GM23338 (cell line): Measurements from ENCODE around the gene FAAP100. TPM values are rescaled to one million over a fixed set of nuclear protein-coding genes. Genes with fewer than 3 reads are reported as not detected.

Source experiments
- ATAC-seq: fragments of 200-7000 bp; cut with Tn5 transposase; 3 replicates; pipeline ENCODE4 v1.9.1; 2020
- DNase-seq: peaks from one replicate; pipeline ENCODE4 v3.0.0-alpha.2; 2015; ENCODE audit warnings: low spot score
- H2AFZ ChIP-seq: fragments of 200-600 bp; sonication (generic); 2 replicates; pipeline ENCODE4 v1.8.0; 2016; ENCODE audit warnings: antibody characterized with exemption, mild to moderate bottlenecking, moderate library complexity
- H3F3A ChIP-seq: fragments of 200-600 bp; sonication (generic); replicated peaks from 2 replicates; pipeline ENCODE4 v1.8.0; 2017; ENCODE audit warnings: antibody characterized with exemption, mixed run types, low read depth
- H3K27ac ChIP-seq: fragments of 200-600 bp; sonication (generic); 2 replicates; pipeline ENCODE4 v1.6.1; 2016; ENCODE audit warnings: low read depth
- H3K27me3 ChIP-seq: fragments of 200-600 bp; sonication (generic); 2 replicates; pipeline ENCODE4 v1.8.0; 2016; ENCODE audit warnings: mild to moderate bottlenecking, mixed run types, moderate library complexity; ENCODE audit not compliant: insufficient read depth
- H3K36me3 ChIP-seq: fragments of 200-600 bp; sonication (generic); 2 replicates; pipeline ENCODE4 v1.8.0; 2016; ENCODE audit warnings: mild to moderate bottlenecking; ENCODE audit not compliant: insufficient read depth
- H3K4me1 ChIP-seq: fragments of 200-600 bp; sonication (generic); 2 replicates; pipeline ENCODE4 v1.8.0; 2016; ENCODE audit warnings: mild to moderate bottlenecking, moderate library complexity; ENCODE audit not compliant: insufficient read depth
- H3K4me2 ChIP-seq: fragments of 200-600 bp; sonication (generic); 2 replicates; pipeline ENCODE4 v1.7.1; 2017; ENCODE audit warnings: mixed run types
- H3K4me3 ChIP-seq: fragments of 200-600 bp; sonication (generic); 2 replicates; pipeline ENCODE4 v1.6.1; 2016; ENCODE audit warnings: mixed run types
- H3K79me2 ChIP-seq: fragments of 200-600 bp; sonication (generic); replicated peaks from 2 replicates; pipeline ENCODE4 v1.8.0; 2017; ENCODE audit warnings: mild to moderate bottlenecking; ENCODE audit not compliant: insufficient read depth
- H3K9me2 ChIP-seq: fragments of 200-600 bp; sonication (generic); 2 replicates; pipeline ENCODE4 v1.8.0; 2017; ENCODE audit not compliant: insufficient read depth
- H4K20me1 ChIP-seq: fragments of 200-600 bp; sonication (generic); replicated peaks from 2 replicates; pipeline ENCODE4 v1.8.0; 2017; ENCODE audit warnings: mild to moderate bottlenecking; ENCODE audit not compliant: insufficient read depth
- H3K27ac Mint-ChIP-seq: 2 replicates; pipeline ENCODE4 v1.8.0; 2020; ENCODE audit warnings: inconsistent platforms, mild to moderate bottlenecking, moderate library complexity, mixed read lengths
- H3K27me3 Mint-ChIP-seq: 3 replicates; pipeline ENCODE4 v1.8.0; 2022; ENCODE audit warnings: low read depth, mild to moderate bottlenecking, moderate library complexity, mixed read lengths, inconsistent platforms; ENCODE audit not compliant: insufficient read depth, poor library complexity
- H3K36me3 Mint-ChIP-seq: 3 replicates; pipeline ENCODE4 v1.8.0; 2021; ENCODE audit warnings: low read depth, mild to moderate bottlenecking, inconsistent platforms, moderate library complexity, mixed read lengths
- H3K4me1 Mint-ChIP-seq: 3 replicates; pipeline ENCODE4 v1.8.0; 2020; ENCODE audit warnings: mild to moderate bottlenecking, inconsistent platforms, mixed read lengths
- H3K4me3 Mint-ChIP-seq: 3 replicates; pipeline ENCODE4 v1.8.0; 2021; ENCODE audit warnings: moderate library complexity, mild to moderate bottlenecking, inconsistent platforms, mixed read lengths
- H3K9me3 Mint-ChIP-seq: 3 replicates; pipeline ENCODE4 v1.8.0; 2020; ENCODE audit warnings: moderate library complexity, mild to moderate bottlenecking, inconsistent platforms, mixed read lengths
- CREB1 ChIP-seq: fragments of 250-450 bp; sonication (Bioruptor Pico); IDR thresholded peaks from 2 replicates; pipeline ENCODE4 v1.5.0; 2020; ENCODE audit warnings: low read depth, mild to moderate bottlenecking, moderate library complexity
- ETS1 ChIP-seq: IDR thresholded peaks from 2 replicates; pipeline ENCODE4 v1.6.1; 2016; ENCODE audit warnings: antibody characterized with exemption
- EZH2 ChIP-seq: fragments of 200-600 bp; sonication (generic); IDR thresholded peaks from one replicate; pipeline ENCODE4 v1.8.0; 2017; ENCODE audit warnings: antibody characterized with exemption, mild to moderate bottlenecking, low read depth; ENCODE audit not compliant: unreplicated experiment
- EZH2phosphoT487 ChIP-seq: fragments of 200-600 bp; sonication (generic); IDR thresholded peaks from one replicate; pipeline ENCODE4 v1.8.1; 2018; ENCODE audit warnings: antibody characterized with exemption; ENCODE audit not compliant: unreplicated experiment
- JUNB ChIP-seq: IDR thresholded peaks from one replicate; pipeline ENCODE4 v1.6.1; 2016; ENCODE audit warnings: antibody characterized with exemption; ENCODE audit not compliant: unreplicated experiment
- NANOG ChIP-seq: IDR thresholded peaks from 2 replicates; pipeline ENCODE4 v1.6.1; 2016; ENCODE audit warnings: antibody characterized with exemption, borderline replicate concordance
- POLR2AphosphoS5 ChIP-seq: IDR thresholded peaks from 2 replicates; pipeline ENCODE4 v1.6.1; 2016; ENCODE audit warnings: antibody characterized with exemption, low read depth
- REST ChIP-seq: IDR thresholded peaks from one replicate; pipeline ENCODE4 v1.6.1; 2018; ENCODE audit warnings: antibody characterized with exemption; ENCODE audit not compliant: unreplicated experiment
- STAT1 ChIP-seq: IDR thresholded peaks from one replicate; pipeline ENCODE4 v1.6.1; 2016; ENCODE audit warnings: antibody characterized with exemption; ENCODE audit not compliant: unreplicated experiment
- ZNF114 ChIP-seq: fragments of 250-450 bp; sonication (Bioruptor Pico); IDR thresholded peaks from 2 replicates; pipeline ENCODE4 v1.5.0; 2020; ENCODE audit warnings: mild to moderate bottlenecking, moderate library complexity
- ZNF462 ChIP-seq: fragments of 250-450 bp; sonication (Bioruptor Pico); IDR thresholded peaks from 2 replicates; pipeline ENCODE4 v1.5.0; 2020; ENCODE audit warnings: mild to moderate bottlenecking, moderate library complexity
- polyA plus RNA-seq: library from polyadenylated mRNA; unstranded; fragments of >200 nt; fragmentation: Nextera tagmentation; extraction: Ambion mirVana; gene quantifications from 2 replicates; pipeline ENCODE4 v1.2.1, GENCODE V29; 2016
- total RNA-seq: library from RNA; depleted of rRNA; stranded (reverse); fragments of >200 nt; shearing (Covaris generic); gene quantifications from 2 replicates; pipeline ENCODE4 v1.2.3, GENCODE V29; 2014

The FAAP100 gene
- total and polyA plus RNA-seq, 2 experiments from 2014 or later = 16.0 to 50.5 TPM

- Histone ChIP-seq H3K79me2 (peaks cover 43% of the 10 kb centered on the region), H3K36me3 (peaks cover 22% of the 10 kb centered on the region), H3K27me3 (peaks cover 19% of the 10 kb centered on the region), H3K4me1 (peaks cover 21% of the 10 kb centered on the region), H3K27ac (peak overlapping the region; percentile 88; the same call in 1 of the 2 replicates), H3K4me3 (peak overlapping the region; percentile 84), H4K20me1 (peaks cover 30% of the 10 kb centered on the region), H3F3A (peaks cover 43% of the 10 kb centered on the region), H3K4me2 (peak overlapping the region; percentile 78), H2AFZ (no peak overlapping the region), H3K9me2 (no peaks in the 10 kb centered on the region)
- peaks cover 21% of the 10 kb centered on the region for H3K9me3 Mint-ChIP-seq
- H3K27me3 Mint-ChIP-seq = peaks cover 58% of the 10 kb centered on the region
- H3K4me3 Mint-ChIP-seq = peak overlapping the region; percentile 87
- H3K36me3 Mint-ChIP-seq = peaks cover 24% of the 10 kb centered on the region
- DNase-seq = peak; percentile 84
- TF ChIP-seq POLR2AphosphoS5 = peak; percentile 52
- TF ChIP-seq EZH2 = no peak
- no peak for TF ChIP-seq CREB1
- ATAC-seq = peak; percentile 8
- H3K4me1 Mint-ChIP-seq = peaks cover 22% of the 10 kb centered on the region
- H3K27ac Mint-ChIP-seq = peak overlapping the region; percentile 65; the same call in 1 of the 2 replicates
Measured at GRCh38 chr17:81514739-81515529, 37.2 kb downstream of the FAAP100 start.

GRCh38 chr17:81514489-81514738 lies 37.7 kb downstream of the FAAP100 start:
- peaks cover 23% of the 10 kb centered on the region for H3K4me1 ChIP-seq
- peak overlapping the region; percentile 71 for H3K4me3 Mint-ChIP-seq
- no peak for ATAC-seq
- peaks cover 29% of the 10 kb centered on the region for H3K36me3 Mint-ChIP-seq
- H3K36me3 ChIP-seq = peaks cover 25% of the 10 kb centered on the region
- peaks cover 27% of the 10 kb centered on the region for H3K4me1 Mint-ChIP-seq
- H3K9me3 Mint-ChIP-seq = peaks cover 26% of the 10 kb centered on the region
- H3F3A ChIP-seq = peaks cover 48% of the 10 kb centered on the region
- H4K20me1 ChIP-seq = peaks cover 35% of the 10 kb centered on the region
- no peaks in the 10 kb centered on the region for H3K9me2 ChIP-seq
- no peak overlapping the region for H2AFZ ChIP-seq
- H3K27me3 ChIP-seq = peaks cover 15% of the 10 kb centered on the region
- peaks cover 49% of the 10 kb centered on the region for H3K79me2 ChIP-seq
- H3K27ac Mint-ChIP-seq = no peak overlapping the region
- peak overlapping the region; percentile 78 for H3K4me2 ChIP-seq
- H3K27ac ChIP-seq = peak overlapping the region; percentile 94
- peaks cover 60% of the 10 kb centered on the region for H3K27me3 Mint-ChIP-seq
- no peak for DNase-seq
- peak overlapping the region; percentile 84 for H3K4me3 ChIP-seq
- TF ChIP-seq JUNB (no peak), ETS1 (no peak), CREB1 (no peak), NANOG (no peak), ZNF114 (no peak), REST (no peak), POLR2AphosphoS5 (no peak), STAT1 (no peak), ZNF462 (CRISPR knock-in tag) (no peak), EZH2phosphoT487 (no peak)
